HG03354 (cell line): ENCODE measurements around the gene RAD51.
"Not testable (repeated sequence)": the region's sequence is repeated elsewhere in the genome, so short reads cannot be mapped to it uniquely, and the experiment has no call there.

ENCODE experiments used
- ATAC-seq: cut with Tn5 transposase; IDR thresholded peaks from one replicate; pipeline ENCODE4 v1.9.1; 2021; ENCODE audit warnings: mild to moderate bottlenecking; ENCODE audit not compliant: unreplicated experiment, poor library complexity, severe bottlenecking

RAD51 gene

DNA sequence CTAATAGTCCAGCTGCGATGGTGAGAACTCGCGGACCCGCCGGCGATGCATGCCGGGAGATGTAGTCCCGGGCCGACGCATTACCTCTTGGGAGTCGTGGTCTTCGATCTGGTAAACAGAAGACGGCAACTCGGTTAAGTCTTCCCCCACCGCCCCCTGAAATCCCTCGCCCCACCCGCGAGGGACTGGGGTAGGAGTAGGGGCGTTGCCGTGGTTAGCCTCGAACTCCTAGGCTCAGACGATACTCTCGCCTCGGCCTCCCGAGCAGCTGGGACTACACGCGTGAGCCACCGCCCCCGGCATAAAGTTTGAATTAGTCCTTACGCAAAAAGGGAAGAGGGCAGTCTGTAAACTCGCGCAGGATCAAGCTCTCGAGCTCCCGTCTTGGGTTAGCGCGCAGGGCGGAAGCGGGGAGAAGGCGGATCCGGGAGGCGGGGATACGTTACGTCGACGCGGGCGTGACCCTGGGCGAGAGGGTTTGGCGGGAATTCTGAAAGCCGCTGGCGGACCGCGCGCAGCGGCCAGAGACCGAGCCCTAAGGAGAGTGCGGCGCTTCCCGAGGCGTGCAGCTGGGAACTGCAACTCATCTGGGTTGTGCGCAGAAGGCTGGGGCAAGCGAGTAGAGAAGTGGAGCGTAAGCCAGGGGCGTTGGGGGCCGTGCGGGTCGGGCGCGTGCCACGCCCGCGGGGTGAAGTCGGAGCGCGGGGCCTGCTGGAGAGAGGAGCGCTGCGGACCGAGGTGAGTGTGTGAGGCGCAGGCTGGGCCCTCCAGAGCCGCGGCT, at the start of gene RAD51:
Gene RAD51, plus strand, starts transcription at position 487 of the 781 bp plus-strand sequence. CDS start 3,585 bp downstream, outside the sequence.
- ATAC-seq: peak; percentile 90

DNA sequence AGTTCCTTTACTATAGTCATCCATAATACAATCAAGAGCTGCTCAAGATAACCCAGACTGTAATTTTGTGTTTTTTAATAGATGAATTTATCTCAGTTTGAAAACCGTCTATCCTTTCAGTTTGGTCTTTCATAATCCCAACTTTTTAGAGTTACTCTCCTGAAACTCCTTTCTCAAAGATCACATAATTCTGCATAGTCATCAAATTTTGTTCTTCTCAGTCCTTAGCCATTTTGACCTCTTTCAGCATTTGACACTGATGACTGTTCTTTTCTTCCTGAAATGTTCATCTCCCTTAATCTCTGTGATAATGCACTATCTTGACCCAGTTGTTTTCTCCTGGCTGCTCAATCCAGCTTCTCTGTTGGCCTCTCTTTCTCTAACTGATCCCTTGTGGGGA, 47.5 kb upstream of the RAD51 start:
- no peak for ATAC-seq

DNA sequence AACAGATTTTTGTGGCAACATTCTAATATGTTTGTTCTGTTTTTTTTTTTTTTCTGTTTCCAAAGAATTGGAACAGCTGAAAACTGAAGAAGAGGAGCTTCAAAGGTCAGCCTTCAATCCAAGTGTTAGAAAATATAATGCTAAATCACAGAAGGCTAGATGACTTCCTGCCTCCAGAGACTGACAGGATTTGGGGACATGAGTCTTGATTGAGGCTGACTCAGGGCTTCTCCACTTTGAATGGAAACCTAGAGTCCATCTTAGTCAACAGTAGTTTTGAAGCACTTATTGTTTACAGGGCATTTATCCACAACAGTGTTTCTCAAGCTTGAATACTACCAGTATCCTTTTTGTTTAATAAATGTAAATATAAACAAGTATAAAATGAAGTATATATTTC, 44.5 kb upstream of the RAD51 start:
- ATAC-seq: no peak

DNA sequence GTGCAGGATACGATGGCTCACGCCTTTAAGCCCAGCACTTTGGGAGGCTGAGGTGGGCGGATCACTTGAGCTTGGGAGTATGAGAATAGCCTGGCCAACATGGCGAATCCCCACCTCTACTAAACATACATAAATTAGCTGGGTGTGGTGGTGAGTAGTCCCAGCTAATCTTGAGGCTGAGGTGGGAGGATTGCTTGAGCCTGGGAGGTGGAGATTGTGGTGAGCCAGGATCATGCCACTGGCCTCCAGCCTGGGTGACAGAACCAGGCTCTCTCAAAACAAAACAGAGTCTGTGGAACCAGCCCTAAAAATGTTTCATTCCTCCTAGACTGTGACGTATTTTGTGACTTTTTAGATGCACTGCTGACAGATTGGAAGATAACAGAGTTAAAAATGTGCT, 34.3 kb upstream of the RAD51 start:
- ATAC-seq: no peak

DNA sequence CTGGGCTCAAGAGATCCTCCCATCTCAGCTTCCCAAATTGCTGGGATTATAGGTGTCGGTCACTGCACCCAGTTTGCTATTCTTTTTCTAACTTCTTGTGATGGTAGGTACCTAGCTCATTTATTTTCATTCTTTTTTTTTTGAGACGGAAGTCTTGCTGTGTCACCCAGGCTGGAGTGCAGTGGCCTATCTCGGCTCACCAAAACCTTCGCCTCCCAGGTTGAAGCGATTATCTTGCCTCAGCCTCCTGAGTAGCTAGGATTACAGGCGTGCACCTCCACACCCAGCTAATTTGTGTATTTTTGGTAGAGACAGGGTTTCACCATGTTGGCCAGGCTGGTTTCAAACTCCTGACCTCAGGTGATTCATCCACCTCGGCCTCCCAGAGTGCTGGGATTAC, 30.1 kb upstream of the RAD51 start:
- no peak for ATAC-seq

DNA sequence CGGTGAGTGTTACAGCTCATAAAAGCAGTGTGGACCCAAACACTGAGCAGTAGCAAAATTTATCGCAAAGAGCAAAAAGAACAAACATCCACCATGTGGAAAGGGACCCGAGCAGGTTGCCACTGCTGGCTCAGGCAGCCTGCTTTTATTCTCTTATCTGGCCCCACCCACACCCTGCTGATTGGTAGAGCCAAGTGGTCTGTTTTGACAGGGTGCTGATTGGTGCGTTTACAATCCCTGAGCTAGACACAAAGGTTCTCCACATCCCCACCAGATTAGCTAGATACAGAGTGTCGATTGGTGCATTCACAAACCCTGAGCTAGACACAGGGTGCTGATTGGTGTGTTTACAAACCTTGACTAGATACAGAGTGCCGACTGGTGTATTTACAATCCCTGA, 18.7 kb upstream of the RAD51 start:
- ATAC-seq: not testable (repeated sequence)

DNA sequence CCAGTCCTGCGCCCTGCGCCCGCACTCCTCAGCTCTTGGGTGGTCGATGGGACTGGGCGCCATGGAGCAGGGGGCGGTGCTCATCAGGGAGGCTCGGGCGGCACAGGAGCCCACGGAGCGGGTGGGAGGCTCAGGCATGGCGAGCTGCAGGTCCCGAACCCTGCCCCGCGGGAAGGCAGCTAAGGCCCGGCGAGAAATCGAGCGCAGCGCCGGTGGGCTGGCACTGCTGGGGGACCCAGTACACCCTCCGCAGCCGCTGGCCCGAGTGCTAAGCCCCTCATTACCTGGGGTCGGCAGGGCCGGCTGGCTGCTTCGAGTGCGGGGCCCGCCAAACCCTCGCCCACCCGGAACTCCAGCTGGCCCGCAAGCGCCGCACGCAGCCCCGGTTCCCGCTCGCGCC, 18.1 kb upstream of the RAD51 start:
- not testable (repeated sequence) for ATAC-seq

DNA sequence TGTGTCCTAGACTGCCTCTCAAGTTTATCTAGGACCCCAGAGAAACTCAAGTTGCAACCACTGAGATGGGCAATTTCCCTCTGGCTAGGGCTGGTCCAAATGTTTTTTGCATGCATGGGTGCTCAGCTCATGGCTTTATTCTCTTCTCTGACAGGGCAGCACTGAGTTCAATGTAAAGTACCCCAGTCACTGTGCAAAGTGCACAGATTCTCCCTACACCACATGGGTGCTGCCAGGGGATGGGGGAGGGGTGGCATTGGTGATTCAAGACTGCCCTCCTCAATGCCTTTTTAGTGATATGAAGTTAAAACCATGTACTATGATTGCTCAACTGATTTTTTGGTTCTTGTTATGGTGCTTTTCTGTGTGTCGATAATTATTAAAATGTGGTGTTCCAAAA, 14.8 kb upstream of the RAD51 start:
- ATAC-seq: no peak

DNA sequence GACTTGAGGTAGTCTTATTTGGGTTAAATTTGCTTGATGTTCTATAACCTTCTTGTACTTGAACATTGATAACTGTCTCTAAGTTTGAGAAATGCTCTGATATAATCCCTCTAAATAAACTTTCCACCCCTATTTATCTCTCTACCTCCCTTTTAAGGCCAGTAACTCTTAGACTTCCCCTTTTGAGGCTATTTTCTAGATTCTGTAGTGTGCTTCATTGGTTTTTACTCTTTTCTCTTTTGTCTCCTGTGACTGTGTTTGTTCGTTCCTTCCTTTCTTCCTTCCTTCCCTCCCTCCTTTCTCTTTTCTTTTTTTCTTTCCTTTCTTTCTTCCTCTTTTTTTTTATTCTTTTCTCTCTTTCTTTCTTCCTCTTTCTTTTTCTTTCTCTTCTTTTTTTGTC, 14.0 kb upstream of the RAD51 start:
- not testable (repeated sequence) for ATAC-seq

DNA sequence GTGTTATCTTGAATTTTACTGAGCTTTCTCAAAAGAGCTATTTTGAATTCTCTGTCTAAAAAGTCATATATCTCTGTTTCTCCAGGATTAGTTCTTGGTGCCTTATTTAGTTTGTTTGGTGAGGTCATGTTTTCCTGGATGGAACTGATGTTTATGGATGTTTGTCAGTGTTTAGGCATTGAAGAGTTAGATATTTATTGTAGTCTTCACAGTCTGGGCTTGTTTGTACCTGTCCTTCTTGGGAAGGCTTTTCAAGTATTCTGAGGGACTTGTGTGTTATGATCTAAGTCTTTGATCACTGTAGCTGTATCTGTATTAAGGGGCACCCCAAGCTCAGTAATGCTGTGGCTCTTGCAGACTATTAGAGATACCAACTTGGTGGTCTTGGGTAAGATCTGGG, 10.6 kb upstream of the RAD51 start:
- ATAC-seq: no peak

DNA sequence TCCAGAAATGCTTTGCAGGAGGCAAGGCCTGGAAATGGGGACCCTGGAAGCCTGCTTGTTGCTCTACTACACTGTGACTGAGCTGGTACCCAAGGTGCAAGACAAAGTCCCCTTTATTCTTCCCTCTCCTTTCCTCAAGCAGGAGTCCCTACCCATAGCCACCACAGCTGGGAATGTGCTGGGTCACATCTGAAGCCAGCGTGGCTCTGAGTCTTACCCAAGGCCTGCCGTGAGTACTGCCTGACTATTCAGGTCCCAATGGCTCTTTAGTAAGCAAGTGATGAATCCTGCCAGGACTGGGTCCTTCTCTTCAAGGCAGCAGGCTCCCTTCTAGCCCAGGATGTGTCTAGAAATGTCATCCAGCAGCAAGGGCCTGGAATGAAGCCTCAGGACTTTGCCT, 9.6 kb upstream of the RAD51 start:
- no peak for ATAC-seq

DNA sequence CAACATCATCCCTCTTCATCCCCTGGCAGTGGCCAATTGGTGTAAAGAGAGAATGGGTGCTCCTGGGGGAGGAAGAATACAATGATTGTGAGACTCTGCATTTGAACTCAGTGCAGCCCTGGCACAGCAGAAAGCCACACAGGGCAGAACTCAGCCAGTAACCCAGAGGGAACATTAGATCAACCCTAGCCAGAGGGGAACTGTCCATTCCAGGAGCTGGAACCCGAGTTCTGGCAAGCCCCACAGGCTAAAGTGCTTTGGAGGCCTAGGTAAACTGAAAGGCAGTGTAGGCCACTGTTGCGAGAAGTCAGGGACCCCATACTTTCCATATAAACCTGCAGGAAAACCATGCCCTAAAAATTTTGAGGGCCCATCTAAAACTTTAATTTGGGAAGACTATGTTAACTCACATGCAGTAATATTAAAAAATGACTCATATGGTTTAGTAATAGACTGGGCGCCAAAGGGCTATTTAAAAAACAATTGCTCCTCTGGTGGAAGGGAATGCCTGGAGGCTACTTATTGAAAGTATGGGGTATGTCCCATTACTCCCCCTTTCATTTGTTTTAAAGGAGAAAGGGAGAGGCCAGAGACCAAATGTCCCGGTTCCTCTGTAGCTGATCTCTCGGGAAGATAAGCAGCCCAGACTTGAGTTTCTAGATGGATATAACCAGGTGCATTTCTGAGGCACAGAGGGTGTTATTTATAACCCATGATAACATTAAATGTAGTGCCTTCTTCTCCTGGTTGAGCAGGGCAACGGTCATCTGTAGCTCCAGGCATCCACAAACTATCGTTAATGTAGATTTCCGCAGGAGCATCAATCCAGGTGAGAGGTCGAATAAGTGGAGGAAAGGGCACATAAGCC, 5.8 kb upstream of the RAD51 start:
- no peak for ATAC-seq

DNA sequence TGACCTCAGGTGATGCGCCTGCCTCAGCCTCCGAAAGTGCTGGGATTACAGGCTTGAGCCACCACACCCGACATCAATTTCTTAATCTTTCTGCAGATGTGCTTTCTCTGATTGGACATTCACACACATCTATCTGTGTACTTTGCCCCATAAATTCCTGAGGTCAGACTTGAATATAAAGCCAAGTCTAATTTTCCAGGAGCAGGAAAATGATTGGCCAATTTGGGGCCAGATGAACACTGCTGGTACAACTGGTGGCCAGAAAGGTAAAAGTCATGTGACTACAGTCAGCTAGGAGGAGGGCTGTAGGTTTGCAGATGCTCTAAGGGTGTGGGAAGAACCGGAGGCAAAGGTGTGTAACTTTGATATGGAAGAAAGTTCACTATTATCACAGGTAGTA, 3.2 kb upstream of the RAD51 start:
- no peak for ATAC-seq

DNA sequence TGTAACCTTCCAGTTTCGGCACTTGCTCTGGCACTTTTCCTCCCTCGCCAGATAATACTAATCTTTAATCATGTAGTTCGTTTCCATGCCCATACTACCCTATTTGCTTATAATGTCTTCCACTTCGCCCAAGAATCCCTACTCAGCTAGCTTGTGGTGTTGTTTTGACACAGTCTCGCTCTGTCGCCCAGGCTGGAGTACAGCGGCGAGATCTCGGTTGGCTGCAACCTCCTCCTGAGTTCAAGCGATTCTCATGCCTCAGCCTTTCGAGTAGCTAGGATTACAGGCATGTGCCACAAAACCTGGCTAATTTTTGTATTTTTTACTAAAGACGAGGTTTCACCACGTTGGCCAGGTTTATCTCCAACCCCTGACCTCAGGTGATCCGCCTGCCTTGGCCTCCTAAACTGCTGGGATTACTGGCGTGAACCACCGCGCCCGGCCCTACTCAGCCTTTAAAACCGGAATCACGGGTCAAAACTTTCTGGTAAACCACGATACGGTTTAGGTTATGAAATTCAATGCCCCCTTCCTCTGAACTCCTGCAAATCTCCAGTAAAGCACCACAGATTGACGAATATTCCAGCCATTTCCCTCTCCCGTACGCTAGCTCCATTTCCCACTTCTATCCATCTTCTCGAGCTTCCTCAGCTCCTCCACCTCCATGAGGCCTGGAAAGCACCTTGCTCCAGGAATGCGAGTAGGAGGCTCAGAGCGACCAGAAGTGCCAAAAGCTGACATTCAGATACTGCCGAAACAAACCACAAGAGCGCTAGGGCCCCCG, 878 bp upstream of the RAD51 start:
- ATAC-seq: peak; percentile 15

DNA sequence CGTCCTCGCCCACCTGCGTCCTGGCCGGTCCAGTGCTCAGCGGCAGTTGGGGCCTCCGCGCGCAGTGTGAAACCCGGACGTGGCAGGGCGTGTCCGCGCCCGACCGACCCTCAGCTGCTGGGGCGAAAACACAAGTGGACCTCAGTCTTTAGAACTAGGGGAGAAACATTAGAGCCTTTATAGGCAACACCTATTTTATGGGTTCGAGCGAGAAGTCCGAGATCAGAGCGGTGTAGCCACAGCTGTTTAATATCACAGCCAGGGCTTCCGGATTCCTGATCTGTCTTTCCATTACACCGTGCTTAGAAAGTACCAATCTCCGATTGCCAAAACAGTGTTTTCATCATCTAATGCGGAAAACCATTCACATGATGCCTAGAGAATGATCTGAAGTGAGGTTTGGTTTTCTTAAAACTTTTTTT, 506 bp downstream of the RAD51 start:
- ATAC-seq: peak; percentile 26

DNA sequence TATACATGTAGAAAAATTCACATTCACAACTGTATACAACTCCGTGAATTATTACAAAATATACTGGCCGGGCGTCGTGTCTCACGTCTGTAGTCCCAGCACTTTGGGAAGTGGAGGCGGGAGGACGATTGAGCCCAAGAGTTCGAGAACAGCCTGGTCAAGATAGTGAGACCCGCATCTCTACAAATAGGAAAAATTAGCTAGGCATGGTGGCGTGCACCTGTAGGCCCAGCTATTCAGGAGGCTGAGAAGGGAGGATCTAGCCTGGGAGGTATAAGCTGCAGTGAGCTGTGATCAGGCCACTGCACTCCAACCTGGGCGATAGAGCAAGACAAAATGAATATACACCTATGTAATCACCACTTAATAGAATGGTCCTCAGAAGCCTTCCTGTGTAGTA, 1.3 kb downstream of the RAD51 start:
- no peak for ATAC-seq

DNA sequence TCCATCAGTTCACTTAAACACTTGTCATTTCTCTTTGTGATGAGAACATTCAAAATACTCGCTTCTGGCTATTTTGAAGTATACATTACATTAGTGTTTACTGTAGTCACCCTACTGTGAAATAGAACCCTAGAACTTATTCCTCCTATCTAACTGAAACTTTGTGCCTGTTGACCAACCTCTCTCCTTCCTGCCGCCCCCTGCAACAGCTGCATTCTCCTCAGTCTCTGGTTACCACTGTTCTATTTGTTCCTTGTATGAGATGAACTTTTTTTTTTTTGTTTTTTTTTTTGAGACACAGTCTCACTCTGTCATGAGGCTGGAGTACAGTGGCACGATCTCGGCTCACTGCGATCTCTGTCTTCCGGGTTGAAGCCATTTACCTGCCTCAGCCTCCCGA, 2.9 kb downstream of the RAD51 start:
- no peak for ATAC-seq

DNA sequence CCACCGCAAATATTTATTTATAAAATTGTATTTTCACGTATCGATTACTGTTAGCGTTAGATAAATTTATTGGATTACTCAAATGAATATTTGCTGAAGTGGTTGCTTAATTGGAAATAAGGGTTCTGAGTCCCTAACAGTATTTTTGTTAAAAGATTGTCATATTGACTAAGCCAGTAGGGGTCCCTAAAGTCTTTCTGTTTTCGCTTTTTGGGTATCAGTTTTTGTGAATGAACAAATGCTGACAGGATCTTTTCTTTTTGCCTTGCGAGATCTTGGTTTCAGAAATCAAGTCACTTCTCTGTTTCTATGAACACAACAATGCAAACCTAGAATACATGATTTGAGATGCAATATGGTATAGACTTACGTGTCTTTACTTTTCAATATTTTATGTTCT, 7.1 kb downstream of the RAD51 start:
- no peak for ATAC-seq

DNA sequence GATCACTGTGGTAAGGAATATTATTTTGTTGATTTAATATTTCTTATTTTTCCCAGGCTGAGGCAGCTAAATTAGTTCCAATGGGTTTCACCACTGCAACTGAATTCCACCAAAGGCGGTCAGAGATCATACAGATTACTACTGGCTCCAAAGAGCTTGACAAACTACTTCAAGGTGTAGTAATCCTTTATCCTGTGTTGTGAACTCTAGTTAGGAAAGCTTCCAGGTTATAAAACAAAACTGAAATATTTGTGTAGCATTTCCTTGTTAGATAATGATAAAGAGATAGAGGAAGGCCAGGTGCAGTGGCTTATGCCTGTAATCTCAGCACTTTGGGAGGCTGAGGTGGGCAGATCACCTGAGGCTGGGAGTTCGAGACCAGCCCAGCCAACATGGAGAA, 11.1 kb downstream of the RAD51 start:
- no peak for ATAC-seq

DNA sequence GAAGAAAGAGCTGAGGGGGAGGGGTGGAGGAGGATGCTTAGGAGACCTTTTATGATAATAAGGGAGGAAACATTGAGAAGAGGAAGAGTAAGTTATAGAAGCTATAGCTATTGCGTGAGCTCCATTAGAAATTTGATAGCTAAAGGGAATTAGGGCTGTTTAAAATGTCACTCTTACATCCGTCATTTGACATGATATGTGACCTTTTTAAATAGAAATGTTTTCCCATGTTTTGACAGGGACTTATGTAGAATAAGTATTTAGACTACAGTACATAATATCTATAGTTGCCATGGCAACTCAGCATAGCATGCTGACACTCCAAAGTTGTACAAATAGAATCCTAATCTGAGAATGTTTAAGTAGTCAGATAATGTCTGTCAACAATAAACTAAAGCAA, 19.2 kb downstream of the RAD51 start:
- ATAC-seq: no peak
